IMR-90 (cell line): ENCODE measurements around the gene DDC. TPM values are rescaled to one million over a fixed set of nuclear protein-coding genes. Genes with fewer than 3 reads are reported as not detected.

ENCODE experiments used
- ATAC-seq: fragments of 200-7000 bp; cut with Tn5 transposase; 2 replicates; pipeline ENCODE4 v1.9.1; 2020; ENCODE audit warnings: low read depth, mild to moderate bottlenecking, moderate library complexity
- BruUV-seq: library from RNA; stranded (reverse); fragments of 400-500 nt; replicated peaks from 2 replicates; lab custom pipeline; 2021; lab: Mats Ljungman, UMichigan
- CTCF ChIA-PET: fragments of 300-600 bp; formaldehyde crosslinking; extraction: SDS; loops from one replicate; lab custom pipeline; 2021; ENCODE audit warnings: antibody characterized with exemption; lab: Yijun Ruan, JAX
- POLR2A ChIA-PET: fragments of 300-600 bp; sonication (Branson Sonifier 250); formaldehyde crosslinking; loops from one replicate; lab custom pipeline; 2022; ENCODE audit warnings: antibody characterized with exemption; ENCODE audit not compliant: unreplicated experiment; lab: Charles Lee
- DNase-seq: peaks from one replicate; pipeline ENCODE4 v3.0.0; 2013
- H2AFZ ChIP-seq: replicated peaks from 2 replicates; pipeline ENCODE3; 2013; ENCODE audit warnings: low read length, mild to moderate bottlenecking; ENCODE audit not compliant: poor library complexity
- H2AK5ac ChIP-seq: 2 replicates; pipeline ENCODE4 v1.6.1; 2013; ENCODE audit warnings: low read depth, low read length, inconsistent platforms
- H2AK9ac ChIP-seq: replicated peaks from 2 replicates; pipeline ENCODE3; 2013; ENCODE audit warnings: mild to moderate bottlenecking, low read depth, low read length, moderate library complexity; ENCODE audit not compliant: poor library complexity
- H2BK120ac ChIP-seq: 2 replicates; pipeline ENCODE4 v1.6.1; 2013; ENCODE audit warnings: low read depth, low read length, inconsistent platforms
- H2BK15ac ChIP-seq: 3 replicates; pipeline ENCODE4 v1.6.1; 2013; ENCODE audit warnings: low read depth, low read length, inconsistent platforms
- H2BK20ac ChIP-seq: 2 replicates; pipeline ENCODE4 v1.6.1; 2013; ENCODE audit warnings: low read depth, mild to moderate bottlenecking, inconsistent platforms, low read length, moderate library complexity
- H2BK5ac ChIP-seq: 2 replicates; pipeline ENCODE4 v1.6.1; 2013; ENCODE audit warnings: mild to moderate bottlenecking, low read depth, low read length, inconsistent platforms; ENCODE audit not compliant: poor library complexity, severe bottlenecking
- H3K14ac ChIP-seq: replicated peaks from 2 replicates; pipeline ENCODE4 v1.6.1; 2013; ENCODE audit warnings: low read depth, low read length, inconsistent platforms
- H3K18ac ChIP-seq: 2 replicates; pipeline ENCODE4 v1.6.1; 2013; ENCODE audit warnings: low read depth, low read length, control low read depth
- H3K23ac ChIP-seq: 2 replicates; pipeline ENCODE4 v1.6.1; 2013; ENCODE audit warnings: low read depth, low read length, inconsistent platforms
- H3K27ac ChIP-seq: 2 replicates; pipeline ENCODE4 v1.5.1; 2013; ENCODE audit warnings: mild to moderate bottlenecking, control low read depth, low read length; ENCODE audit not compliant: insufficient read depth
- H3K27me3 ChIP-seq: 2 replicates; pipeline ENCODE4 v1.6.1; 2013; ENCODE audit warnings: low read length; ENCODE audit not compliant: control insufficient read depth, insufficient read depth
- H3K36me3 ChIP-seq: 2 replicates; pipeline ENCODE4 v1.6.1; 2013; ENCODE audit warnings: low read length, mixed read lengths; ENCODE audit not compliant: control insufficient read depth, insufficient read depth
- H3K4ac ChIP-seq: 2 replicates; pipeline ENCODE4 v1.6.1; 2013; ENCODE audit warnings: low read depth, low read length, inconsistent platforms
- H3K4me1 ChIP-seq: 2 replicates; pipeline ENCODE4 v1.6.1; 2013; ENCODE audit warnings: low read length, mixed read lengths; ENCODE audit not compliant: control insufficient read depth, insufficient read depth
- H3K4me2 ChIP-seq: 2 replicates; pipeline ENCODE4 v1.6.1; 2013; ENCODE audit warnings: low read depth, mild to moderate bottlenecking, control low read depth, low read length, moderate library complexity
- H3K4me3 ChIP-seq: 2 replicates; pipeline ENCODE4 v1.5.1; 2013; ENCODE audit warnings: low read depth, mild to moderate bottlenecking, control low read depth, low read length, moderate library complexity; ENCODE audit not compliant: insufficient read depth
- H3K56ac ChIP-seq: 2 replicates; pipeline ENCODE4 v1.6.1; 2013; ENCODE audit warnings: low read length, inconsistent platforms; ENCODE audit not compliant: insufficient read depth; ENCODE audit errors: extremely low read depth
- H3K79me1 ChIP-seq, 2 experiments: 2 replicates each; pipeline ENCODE4 v1.6.1; 2013; ENCODE audit warnings: low read length in 2 of 2, inconsistent platforms in 1 of 2, low read depth in 1 of 2
- H3K9ac ChIP-seq: 2 replicates; pipeline ENCODE4 v1.6.1; 2013; ENCODE audit warnings: low read depth, low read length, control low read depth
- H3K9me1 ChIP-seq: 2 replicates; pipeline ENCODE4 v1.6.1; 2013; ENCODE audit warnings: low read length, inconsistent platforms; ENCODE audit not compliant: insufficient read depth
- H3K9me3 ChIP-seq: 2 replicates; pipeline ENCODE4 v1.6.1; 2013; ENCODE audit warnings: low read length; ENCODE audit not compliant: control insufficient read depth, insufficient read depth
- H4K20me1 ChIP-seq: 2 replicates; pipeline ENCODE4 v1.6.1; 2013; ENCODE audit warnings: low read length, inconsistent platforms; ENCODE audit not compliant: insufficient read depth
- H4K5ac ChIP-seq: 2 replicates; pipeline ENCODE4 v1.6.1; 2013; ENCODE audit warnings: mild to moderate bottlenecking, low read depth, low read length, control low read depth
- H4K8ac ChIP-seq, 2 experiments: 2 replicates each; pipeline ENCODE4 v1.6.1; 2013; ENCODE audit warnings: low read depth in 2 of 2, low read length in 2 of 2, control low read depth in 1 of 2, inconsistent platforms in 1 of 2
- H4K91ac ChIP-seq: 2 replicates; pipeline ENCODE4 v1.6.1; 2013; ENCODE audit warnings: low read depth, low read length, inconsistent platforms; ENCODE audit not compliant: insufficient read depth
- MAFK ChIP-seq: IDR thresholded peaks from 2 replicates; pipeline ENCODE4 v1.6.1; 2012; ENCODE audit warnings: low read depth, low read length, improper control_type of control experiment
- POLR2A ChIP-seq: IDR thresholded peaks from 2 replicates; pipeline ENCODE4 v1.6.1; 2012; ENCODE audit warnings: mild to moderate bottlenecking, low read depth, low read length
- RFX5 ChIP-seq: IDR thresholded peaks from 2 replicates; pipeline ENCODE4 v1.8.0; 2012; ENCODE audit warnings: low read depth, mild to moderate bottlenecking, low read length, moderate library complexity
- WGBS, 2 experiments: methylation state at CpG; one replicate each; pipeline versions ENCODE4 v1.1.5 to v1.1.7; 2013; ENCODE audit warnings: missing lambda C conversion rate in 2 of 2; ENCODE audit not compliant: insufficient read length in 1 of 2; ENCODE audit errors: extremely low coverage in 2 of 2; 5-methylcytosine and 5-hydroxymethylcytosine counted together
- dilution Hi-C: fragments of 300-500 bp; cut with HindIII; formaldehyde crosslinking; loops from one replicate; pipeline ENCODE4 v1.14.3; 2018; ENCODE audit warnings: low sequenced_read_pairs; ENCODE audit not compliant: unreplicated experiment
- in situ Hi-C: fragments of 300-500 bp; cut with MboI; formaldehyde crosslinking; loops from 3 replicates; pipeline ENCODE4 v1.14.3; 2019; ENCODE audit warnings: low sequenced_read_pairs, inconsistent platforms, mixed read lengths
- intact Hi-C: fragments of 100-400 bp; cut with micrococcal nuclease; formaldehyde crosslinking; loops from 2 replicates; pipeline ENCODE4 v1.10.0; 2022
- polyA plus RNA-seq, 3 experiments: library from polyadenylated mRNA; depleted of rRNA; stranded (reverse); fragments of >200 nt; gene quantifications; 2 replicates each; pipeline ENCODE4 v1.2.3, GENCODE V29; 2012; ENCODE audit warnings: low replicate concordance in 1 of 3
- total RNA-seq: library from RNA; depleted of rRNA; stranded (reverse); fragments of >200 nt; gene quantifications from 2 replicates; pipeline ENCODE4 v1.2.3, GENCODE V29; 2012

The DDC gene
- total and polyA plus RNA-seq, 2 of the 4 experiments (the other 2 are of a cell fraction) = not detected

- no peak overlapping the region for H3K56ac ChIP-seq
- TF ChIP-seq MAFK (no peak), POLR2A (no peak), RFX5 (no peak)
- H3K9me1 ChIP-seq = no peaks in the 10 kb centered on the region
- no peak overlapping the region for H2BK120ac ChIP-seq
- no peak for ATAC-seq
- no peak overlapping the region for H3K18ac ChIP-seq
- no peak overlapping the region for H2AK9ac ChIP-seq
- no peak overlapping the region for H2AFZ ChIP-seq
- H3K36me3 ChIP-seq = no peaks in the 10 kb centered on the region
- no peaks in the 10 kb centered on the region for H3K4me1 ChIP-seq
- 0% methylated on average over 1 of the region's 7 CpGs; no CpG with 5 or more reads in 1 of the 2 experiments for WGBS, 2 experiments
- H3K9me3 ChIP-seq = no peaks in the 10 kb centered on the region
- no peak overlapping the region for H3K23ac ChIP-seq
- dilution Hi-C loops (no loop called here), in situ Hi-C loops (no loop called here), intact Hi-C loops (loop anchor here (10.0 kb wide), 1 partner anchor 505 kb away; no protein-coding TSS in a partner anchor)
- H2BK20ac ChIP-seq = no peak overlapping the region
- no peak overlapping the region for H3K4me2 ChIP-seq
- BruUV-seq = no TSS peak
- no peak overlapping the region for H4K5ac ChIP-seq
- H4K8ac ChIP-seq = no peak overlapping the region
- H3K27ac ChIP-seq = no peak overlapping the region
- H3K79me1 ChIP-seq = no peaks in the 10 kb centered on the region
- H4K20me1 ChIP-seq = no peaks in the 10 kb centered on the region
- H2AK5ac ChIP-seq = no peak overlapping the region
- no peak overlapping the region for H3K4ac ChIP-seq
- no peak overlapping the region for H3K4me3 ChIP-seq
- no peak overlapping the region for H3K9ac ChIP-seq
- H2BK15ac ChIP-seq = no peak overlapping the region
- peaks cover 4% of the 10 kb centered on the region; the same call in 1 of the 2 replicates for H3K27me3 ChIP-seq
- H3K14ac ChIP-seq = no peak overlapping the region
- no peak for DNase-seq
- CTCF ChIA-PET = no interaction called here
- H4K91ac ChIP-seq = no peak overlapping the region
- POLR2A ChIA-PET = no interaction called here
- H2BK5ac ChIP-seq = no peak overlapping the region
Measured at GRCh38 chr7:50479743-50480517, 85.3 kb downstream of the DDC start.
